ENCODE results near the gene EIF1B. TPM values are rescaled to one million over a fixed set of nuclear protein-coding genes. Genes with fewer than 3 reads are reported as not detected.
"Not testable (repeated sequence)": the region's sequence is repeated elsewhere in the genome, so short reads cannot be mapped to it uniquely, and the experiment has no call there.

Gene EIF1B
- polyA plus RNA-seq, result 10 to 100 TPM; 32.8 to 54.1 (median 34.4) TPM

DNA sequence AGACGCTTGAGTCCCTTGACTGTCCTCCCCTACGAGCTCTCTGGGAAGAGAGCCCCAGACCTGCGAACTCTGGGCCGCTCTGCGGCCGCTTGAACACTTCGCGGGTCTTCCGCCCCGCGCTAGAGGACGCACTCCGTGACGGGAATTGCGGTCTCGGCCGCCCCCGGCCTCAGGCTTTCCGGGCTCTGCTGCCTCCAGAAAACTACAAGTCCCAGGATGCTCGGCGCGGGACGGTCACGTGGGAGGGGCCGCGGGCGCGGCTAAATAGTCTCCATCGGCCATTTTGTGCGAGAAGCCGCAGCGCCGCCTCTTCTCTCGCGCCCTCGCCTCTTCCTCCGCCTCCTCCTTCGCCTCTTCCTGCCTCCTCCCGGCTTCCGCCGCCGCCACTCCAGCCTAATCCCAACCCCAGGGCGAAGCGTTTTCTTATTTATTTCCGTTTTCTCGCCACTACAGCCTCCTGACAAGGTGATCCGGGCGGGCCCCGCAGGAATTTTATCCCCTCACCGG, at the start of gene EIF1B:
EIF1B (plus strand) TSS at position 290 of the 507 bp plus-strand sequence. CDS start 235 bp downstream, outside the sequence.
- Mint-ChIP-seq H3K9me3 (no peaks in the 10 kb centered on the region), H3K27ac (peak within 1 kb of the TSS; percentile 95 to 99 (median 98)), H3K27me3 (ENCODE audit: low read depth in 3 of 3) (peaks cover 7 to 9% (median 8%) of the 10 kb centered on the region in 3 donors)

GRCh38 chr3:40262331-40262730, 47.2 kb upstream of the EIF1B start:
- DNase-seq, result no peak
- Mint-ChIP-seq H3K9me3 (no peaks in the 10 kb centered on the region), H3K4me1 (no peaks in the 10 kb centered on the region)

More for the DNA sequence above, at the start of gene EIF1B:
- peaks cover 37 to 52% of the 10 kb centered on the region in 2 donors for H3K4me1 Mint-ChIP-seq
- DNase-seq, result peak; percentile 98 to 99 (median 98)
- peaks cover 3 to 22% (median 19%) of the 10 kb centered on the region in 3 donors for H3K36me3 Mint-ChIP-seq
- peak within 1 kb of the TSS; percentile 99 to 100 (median 99) for H3K4me3 Mint-ChIP-seq

GRCh38 chr3:40264451-40264850, 45.1 kb upstream of the EIF1B start:
- Mint-ChIP-seq H3K4me3 (no peak overlapping the region), H3K9me3 (no peaks in the 10 kb centered on the region), H3K27me3 (ENCODE audit: low read depth in 3 of 3) (peaks cover 0 to 1% (median 0%) of the 10 kb centered on the region in 3 donors), H3K27ac (no peak overlapping the region), H3K4me1 (no peaks in the 10 kb centered on the region), H3K36me3 (no peaks in the 10 kb centered on the region)
- no peak for DNase-seq

More at GRCh38 chr3:40262331-40262730, 47.2 kb upstream of the EIF1B start:
- H3K27ac Mint-ChIP-seq, result no peak overlapping the region
- peaks cover 0 to 1% (median 0%) of the 10 kb centered on the region in 3 donors for H3K27me3 Mint-ChIP-seq (ENCODE audit: low read depth in 3 of 3)
- H3K36me3 Mint-ChIP-seq, result no peaks in the 10 kb centered on the region
- no peak overlapping the region for H3K4me3 Mint-ChIP-seq

DNA sequence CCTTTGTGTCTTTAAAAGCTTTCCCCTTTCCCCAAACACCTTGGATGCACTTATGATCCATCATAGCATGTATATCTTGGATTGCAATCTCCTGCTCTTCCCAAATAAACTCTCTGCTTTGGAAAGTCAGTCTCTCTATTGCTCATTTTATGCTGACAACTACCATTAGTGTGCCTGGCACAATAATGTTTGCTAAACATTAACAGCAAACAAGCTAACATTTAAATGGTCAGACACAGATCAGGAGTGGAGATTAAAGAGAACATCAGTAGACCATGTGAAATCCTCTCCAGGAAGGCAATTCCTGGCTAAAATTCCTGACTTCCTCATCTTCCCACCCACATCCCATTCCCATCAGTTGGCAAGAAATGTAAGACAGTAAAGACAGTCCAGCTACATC, 44.3 kb upstream of the EIF1B start:
- DNase-seq, result no peak
- H3K27ac Mint-ChIP-seq, result no peak overlapping the region
- no peaks in the 10 kb centered on the region for H3K4me1 Mint-ChIP-seq
- H3K27me3 Mint-ChIP-seq (ENCODE audit: low read depth in 3 of 3), result peaks cover 0 to 1% (median 0%) of the 10 kb centered on the region in 3 donors
- no peaks in the 10 kb centered on the region for H3K36me3 Mint-ChIP-seq
- H3K9me3 Mint-ChIP-seq, result no peaks in the 10 kb centered on the region
- H3K4me3 Mint-ChIP-seq, result no peak overlapping the region

- no peaks in the 10 kb centered on the region for H3K36me3 Mint-ChIP-seq
- no peak for DNase-seq
- H3K9me3 Mint-ChIP-seq, result no peaks in the 10 kb centered on the region
- peaks cover 0 to 3% (median 3%) of the 10 kb centered on the region in 3 donors for H3K27me3 Mint-ChIP-seq (ENCODE audit: low read depth in 3 of 3)
- no peaks in the 10 kb centered on the region for H3K4me1 Mint-ChIP-seq
- no peak overlapping the region for H3K27ac Mint-ChIP-seq
- H3K4me3 Mint-ChIP-seq, result no peak overlapping the region
These were observed 41.4 kb upstream of the EIF1B start for GRCh38 chr3:40267937-40268724.

DNA sequence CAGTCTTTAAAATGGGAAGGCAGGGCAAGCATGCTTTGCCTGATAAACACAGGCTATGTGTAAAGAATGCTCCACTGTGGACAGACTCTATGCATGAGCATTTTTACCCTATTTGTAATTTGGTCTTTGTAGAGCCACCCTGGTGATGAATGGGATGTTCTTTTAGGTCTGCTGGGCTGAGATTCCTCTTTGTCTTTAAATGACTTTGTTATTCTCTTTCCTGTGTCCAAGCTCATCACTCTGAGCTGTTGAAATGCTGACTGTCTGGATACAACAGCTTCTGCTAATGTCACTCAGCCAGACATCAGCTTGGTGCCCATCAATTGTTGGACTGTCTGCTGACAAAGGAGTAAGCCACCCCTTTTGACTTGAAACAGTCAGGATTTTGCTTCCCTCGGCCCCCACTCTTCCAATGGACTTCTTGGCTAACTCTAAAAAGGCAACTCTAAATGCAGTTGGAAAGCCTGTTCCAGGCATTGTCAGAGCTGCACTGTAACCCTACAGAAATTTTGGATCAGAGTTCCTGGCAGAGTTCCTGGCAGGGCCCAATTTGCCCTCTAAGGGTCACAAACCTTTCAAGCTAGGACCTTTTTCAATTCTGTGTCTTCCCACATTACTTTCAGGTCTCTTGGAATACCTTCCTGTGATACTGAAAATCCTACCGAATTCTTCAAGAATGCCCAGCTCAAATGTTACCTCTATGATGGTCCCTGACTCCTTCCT, 40.5 kb upstream of the EIF1B start:
- H3K4me1 Mint-ChIP-seq, result no peaks in the 10 kb centered on the region
- DNase-seq, result no peak
- H3K27me3 Mint-ChIP-seq (ENCODE audit: low read depth in 3 of 3), result peaks cover 0 to 3% (median 3%) of the 10 kb centered on the region in 3 donors
- no peak overlapping the region for H3K27ac Mint-ChIP-seq
- H3K4me3 Mint-ChIP-seq, result no peak overlapping the region
- no peaks in the 10 kb centered on the region for H3K9me3 Mint-ChIP-seq
- H3K36me3 Mint-ChIP-seq, result peaks cover 0 to under 1% (median 0%) of the 10 kb centered on the region in 3 donors

- Mint-ChIP-seq H3K27ac (no peak overlapping the region), H3K4me3 (no peak overlapping the region), H3K36me3 (peaks cover 0 to 4% (median 4%) of the 10 kb centered on the region in 3 donors), H3K9me3 (peaks cover 0 to 6% (median 0%) of the 10 kb centered on the region in 6 donors), H3K27me3 (ENCODE audit: low read depth in 3 of 3) (peaks cover 0 to 13% (median 3%) of the 10 kb centered on the region in 3 donors), H3K4me1 (no peaks in the 10 kb centered on the region)
- DNase-seq, result no peak
These were observed 30.7 kb upstream of the EIF1B start for GRCh38 chr3:40278791-40279190.

DNA sequence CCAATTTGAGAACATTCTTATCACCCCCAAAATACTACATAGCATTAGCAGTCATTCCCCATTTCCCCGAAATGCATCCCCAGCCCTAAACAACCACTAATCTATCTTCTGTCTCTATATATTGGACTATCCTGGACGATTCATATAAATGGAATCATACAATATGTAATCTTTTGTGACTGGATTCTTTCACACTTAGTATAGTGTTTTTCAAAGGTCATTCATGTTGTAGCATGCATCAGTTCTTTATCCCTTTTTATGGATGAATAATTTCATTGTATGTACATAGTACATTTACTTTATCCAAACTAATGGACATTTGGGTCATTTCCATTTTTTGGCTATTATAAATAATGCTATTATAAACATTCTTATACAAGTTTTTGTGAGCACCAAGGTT, 27.5 kb upstream of the EIF1B start:
- H3K9me3 Mint-ChIP-seq, result peaks cover 0 to 9% (median 0%) of the 10 kb centered on the region in 6 donors
- no peak overlapping the region for H3K27ac Mint-ChIP-seq
- H3K4me1 Mint-ChIP-seq, result no peaks in the 10 kb centered on the region
- peaks cover 0 to 5% (median 0%) of the 10 kb centered on the region in 3 donors for H3K36me3 Mint-ChIP-seq
- H3K4me3 Mint-ChIP-seq, result no peak overlapping the region
- peaks cover 2 to 3% (median 2%) of the 10 kb centered on the region in 3 donors for H3K27me3 Mint-ChIP-seq (ENCODE audit: low read depth in 3 of 3)
- no peak for DNase-seq

DNA sequence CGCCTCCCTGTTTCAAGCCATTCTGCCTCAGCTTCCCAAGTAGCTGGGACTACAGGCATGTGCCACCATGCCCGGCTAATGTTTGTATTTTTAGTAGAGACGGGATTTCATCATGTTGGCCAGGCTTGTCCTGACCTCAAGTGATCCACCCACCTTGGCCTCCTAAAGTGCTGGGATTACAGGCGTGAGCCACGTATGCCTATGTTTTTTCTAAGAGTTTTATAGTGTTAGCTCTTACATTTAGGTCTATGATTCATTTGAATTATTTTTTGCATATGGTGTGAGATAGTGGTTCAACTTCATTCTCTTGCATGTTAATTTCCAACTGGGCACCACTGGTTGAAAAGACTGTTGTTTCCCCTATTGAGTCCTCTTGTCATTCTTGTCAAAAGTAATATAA, 26.4 kb upstream of the EIF1B start:
- not testable (repeated sequence) for H3K27me3 Mint-ChIP-seq (ENCODE audit: low read depth in 3 of 3); H3K9me3 Mint-ChIP-seq

DNA sequence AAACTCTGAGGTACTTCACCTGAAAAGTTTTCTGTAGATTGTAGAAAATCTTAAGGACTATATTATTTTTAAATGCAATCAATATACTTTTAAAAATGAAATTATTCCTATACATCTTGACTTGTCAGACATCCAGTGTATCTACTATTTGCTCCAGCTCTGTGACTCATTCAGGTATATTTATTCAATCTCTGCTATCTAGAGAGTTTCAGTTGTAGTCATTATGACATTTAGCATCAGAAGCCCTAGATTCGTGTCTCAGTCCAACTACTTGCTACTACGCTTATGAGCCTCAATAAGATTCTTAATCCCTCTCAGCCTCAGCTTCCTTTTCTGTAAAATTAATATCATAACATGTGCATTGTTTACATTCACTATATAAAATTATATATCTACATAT, 22.3 kb upstream of the EIF1B start:
- Mint-ChIP-seq H3K27ac (no peak overlapping the region), H3K9me3 (peaks cover 0 to 3% (median 0%) of the 10 kb centered on the region in 6 donors), H3K4me1 (peaks cover 8 to 12% of the 10 kb centered on the region in 2 donors), H3K4me3 (no peak overlapping the region), H3K36me3 (peaks cover 3 to 12% (median 5%) of the 10 kb centered on the region in 3 donors), H3K27me3 (ENCODE audit: low read depth in 3 of 3) (peaks cover 0 to 2% (median 2%) of the 10 kb centered on the region in 3 donors)
- no peak for DNase-seq

More for the DNA sequence above, 26.4 kb upstream of the EIF1B start:
- H3K4me1 Mint-ChIP-seq, H3K36me3 Mint-ChIP-seq, DNase-seq, H3K4me3 Mint-ChIP-seq, H3K27ac Mint-ChIP-seq: not testable (repeated sequence)

GRCh38 chr3:40290396-40290795, 19.1 kb upstream of the EIF1B start:
- Mint-ChIP-seq H3K9me3 (peaks cover 0 to 3% (median 0%) of the 10 kb centered on the region in 6 donors), H3K27me3 (ENCODE audit: low read depth in 3 of 3) (peaks cover 0 to 2% (median 0%) of the 10 kb centered on the region in 3 donors), H3K27ac (peak overlapping the region; percentile 81 to 94 (median 89)), H3K36me3 (peaks cover 9 to 19% (median 12%) of the 10 kb centered on the region in 3 donors), H3K4me1 (peaks cover 8 to 12% of the 10 kb centered on the region in 2 donors), H3K4me3 (peak overlapping the region; percentile 59 to 89 (median 81))
- peak; percentile 28 to 41 (median 31) for DNase-seq

DNA sequence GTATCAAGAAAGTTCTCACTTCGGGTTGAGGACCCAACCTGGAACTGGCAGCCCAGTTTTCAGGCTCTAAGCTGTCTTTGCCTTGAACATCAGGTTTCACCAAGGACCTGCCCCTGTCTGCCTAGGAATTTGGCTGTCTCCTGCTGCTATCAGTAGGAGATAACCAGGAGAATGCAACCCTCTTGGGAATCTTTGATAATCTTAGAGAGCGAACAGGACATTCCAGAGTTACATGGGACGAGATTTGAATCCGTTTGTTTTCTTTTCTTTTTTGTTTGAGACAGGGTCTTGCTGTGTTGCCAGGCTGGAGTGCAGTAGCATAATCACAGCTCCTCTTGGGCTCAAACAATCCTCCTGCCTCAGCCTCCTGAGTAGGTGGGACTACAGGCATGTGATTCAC, 18.0 kb upstream of the EIF1B start:
- peaks cover 0 to under 1% (median 0%) of the 10 kb centered on the region in 6 donors for H3K9me3 Mint-ChIP-seq
- no peak for DNase-seq
- no peaks in the 10 kb centered on the region for H3K27me3 Mint-ChIP-seq (ENCODE audit: low read depth in 3 of 3)
- H3K4me1 Mint-ChIP-seq, result peaks cover 8 to 12% of the 10 kb centered on the region in 2 donors
- no peak overlapping the region for H3K27ac Mint-ChIP-seq
- H3K4me3 Mint-ChIP-seq, result no peak overlapping the region
- H3K36me3 Mint-ChIP-seq, result peaks cover 5 to 23% (median 12%) of the 10 kb centered on the region in 3 donors

DNA sequence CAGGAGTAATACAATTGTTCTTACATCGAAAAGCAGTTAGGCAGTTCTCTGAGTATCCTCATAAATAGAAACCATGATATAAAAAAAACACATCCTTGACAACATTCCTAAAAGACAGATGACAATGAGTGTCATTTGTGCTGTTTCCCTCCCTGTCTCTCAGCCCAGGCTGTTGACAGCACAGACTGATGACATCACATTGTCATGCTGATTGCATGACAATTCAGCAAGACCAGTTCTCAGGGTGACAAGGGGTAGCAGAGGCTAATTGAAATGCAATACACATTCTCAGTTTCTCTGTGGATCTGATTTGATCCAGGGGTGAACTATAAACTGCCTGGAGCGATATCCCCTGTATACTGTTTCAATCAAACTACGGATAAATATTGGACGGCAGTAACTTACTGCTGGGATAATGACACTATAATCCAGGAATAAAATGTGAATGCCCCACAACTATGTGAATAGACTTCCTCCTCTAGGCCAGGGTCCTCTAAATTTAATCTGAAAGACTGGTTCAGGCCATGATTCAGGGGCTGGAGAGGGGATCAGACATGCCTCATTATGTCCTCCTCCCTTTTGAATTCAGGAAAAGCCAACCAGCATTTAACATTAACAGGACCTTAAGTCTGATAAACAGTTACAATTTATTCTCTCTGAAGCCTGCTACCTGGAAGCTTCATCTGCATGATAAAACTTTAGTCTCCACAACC, 16.7 kb upstream of the EIF1B start:
- Mint-ChIP-seq H3K9me3 (no peaks in the 10 kb centered on the region), H3K36me3 (peaks cover 4 to 29% (median 17%) of the 10 kb centered on the region in 3 donors), H3K27me3 (ENCODE audit: low read depth in 3 of 3) (no peaks in the 10 kb centered on the region), H3K27ac (no peak overlapping the region), H3K4me3 (no peak overlapping the region), H3K4me1 (peaks cover 8 to 12% of the 10 kb centered on the region in 2 donors)
- DNase-seq, result no peak

All from immature natural killer cell (primary cell).